Trophoblast cell (in vitro differentiated cells and primary cell): Measurements from ENCODE around the gene ATP8A2.
A peak's percentile ranks its signal among the peaks of the same experiment; 100 is the strongest.

ENCODE experiments used
- DNase-seq, 2 donors: peaks; one replicate each; pipeline ENCODE4 v3.0.0-alpha.2; 2016
- H2AFZ ChIP-seq: 2 replicates; pipeline ENCODE4 v1.6.1; 2013; ENCODE audit warnings: low read length, moderate library complexity, mild to moderate bottlenecking; ENCODE audit not compliant: insufficient read depth, poor library complexity
- H2AK5ac ChIP-seq: 2 replicates; pipeline ENCODE4 v1.6.1; 2013; ENCODE audit warnings: mild to moderate bottlenecking, low read length
- H2BK120ac ChIP-seq: 2 replicates; pipeline ENCODE4 v1.6.1; 2013; ENCODE audit warnings: low read length, mild to moderate bottlenecking, moderate library complexity; ENCODE audit not compliant: insufficient read depth, poor library complexity
- H2BK12ac ChIP-seq: 2 replicates; pipeline ENCODE4 v1.6.1; 2013; ENCODE audit warnings: mild to moderate bottlenecking, low read length, moderate library complexity
- H2BK5ac ChIP-seq: 2 replicates; pipeline ENCODE4 v1.6.1; 2013; ENCODE audit warnings: low read length, low read depth, moderate library complexity, mild to moderate bottlenecking; ENCODE audit not compliant: poor library complexity
- H3K14ac ChIP-seq: 2 replicates; pipeline ENCODE4 v1.6.1; 2013; ENCODE audit warnings: mild to moderate bottlenecking, low read length
- H3K18ac ChIP-seq: 2 replicates; pipeline ENCODE4 v1.6.1; 2013; ENCODE audit warnings: mild to moderate bottlenecking, low read length
- H3K23ac ChIP-seq: 2 replicates; pipeline ENCODE4 v1.6.1; 2013; ENCODE audit warnings: low read length
- H3K27ac ChIP-seq: 2 replicates; pipeline ENCODE4 v1.5.1; 2013; ENCODE audit warnings: low read depth, mild to moderate bottlenecking, inconsistent platforms, low read length, moderate library complexity
- H3K27me3 ChIP-seq: 2 replicates; pipeline ENCODE4 v1.6.1; 2013; ENCODE audit warnings: inconsistent platforms, mild to moderate bottlenecking, low read length, moderate library complexity; ENCODE audit not compliant: insufficient read depth
- H3K36me3 ChIP-seq, 2 experiments: 1 replicate in 1 of 2; 2 replicates in 1 of 2; pipeline ENCODE4 v1.6.1; 2013; ENCODE audit warnings: low read length in 2 of 2, mild to moderate bottlenecking in 2 of 2, moderate library complexity in 1 of 2; ENCODE audit not compliant: insufficient read depth in 2 of 2, control insufficient read depth in 1 of 2
- H3K4ac ChIP-seq: 2 replicates; pipeline ENCODE4 v1.6.1; 2013; ENCODE audit warnings: low read depth, mild to moderate bottlenecking, low read length, moderate library complexity
- H3K4me1 ChIP-seq, 2 experiments: 1 replicate in 1 of 2; 2 replicates in 1 of 2; pipeline ENCODE4 v1.6.1; 2013; ENCODE audit warnings: low read length in 2 of 2, mild to moderate bottlenecking in 2 of 2, moderate library complexity in 1 of 2; ENCODE audit not compliant: insufficient read depth in 2 of 2, control insufficient read depth in 1 of 2
- H3K4me2 ChIP-seq: 2 replicates; pipeline ENCODE4 v1.6.1; 2013; ENCODE audit warnings: inconsistent platforms, mild to moderate bottlenecking, low read length, moderate library complexity
- H3K4me3 ChIP-seq: 2 replicates; pipeline ENCODE4 v1.5.1; 2013; ENCODE audit warnings: mild to moderate bottlenecking, low read depth, low read length, inconsistent platforms
- H3K79me1 ChIP-seq: one replicate; pipeline ENCODE4 v1.6.1; 2013; ENCODE audit warnings: low read length
- H3K79me2 ChIP-seq: 2 replicates; pipeline ENCODE4 v1.6.1; 2013; ENCODE audit warnings: low read length, mild to moderate bottlenecking; ENCODE audit not compliant: control insufficient read depth, insufficient read depth, poor library complexity
- H3K9ac ChIP-seq: 2 replicates; pipeline ENCODE4 v1.6.1; 2013; ENCODE audit warnings: mild to moderate bottlenecking, low read length
- H3K9me3 ChIP-seq: 2 replicates; pipeline ENCODE4 v1.6.1; 2013; ENCODE audit warnings: low read depth, mild to moderate bottlenecking, control low read depth, inconsistent platforms, low read length; ENCODE audit not compliant: insufficient read depth
- H4K12ac ChIP-seq: 2 replicates; pipeline ENCODE4 v1.6.1; 2013; ENCODE audit warnings: low read depth, mild to moderate bottlenecking, low read length, moderate library complexity
- H4K8ac ChIP-seq: 2 replicates; pipeline ENCODE4 v1.6.1; 2013; ENCODE audit warnings: low read depth, mild to moderate bottlenecking, low read length, moderate library complexity
- H4K91ac ChIP-seq: one replicate; pipeline ENCODE4 v1.6.1; 2013; ENCODE audit warnings: low read depth, mild to moderate bottlenecking, low read length, moderate library complexity
- WGBS: extraction: QIAGEN DNeasy Blood & Tissue Kit; methylation state at CpG from one replicate; pipeline ENCODE4 v1.1.7; 2013; ENCODE audit warnings: missing lambda C conversion rate; ENCODE audit not compliant: insufficient read length, insufficient coverage; ENCODE audit errors: extremely low coverage; 5-methylcytosine and 5-hydroxymethylcytosine counted together

The ATP8A2 gene

GRCh38 chr13:25645681-25646080 is 273.9 kb downstream of the ATP8A2 start:
- Histone ChIP-seq H4K91ac (no peak overlapping the region), H2BK120ac (no peak overlapping the region), H3K23ac (no peak overlapping the region), H4K12ac (no peak overlapping the region), H2AK5ac (no peak overlapping the region), H2BK5ac (no peak overlapping the region), H3K4me2 (no peak overlapping the region), H4K8ac (no peak overlapping the region), H3K27me3 (no peaks in the 10 kb centered on the region), H2AFZ (no peak overlapping the region), H3K4ac (no peak overlapping the region), H2BK12ac (no peak overlapping the region), H3K14ac (no peak overlapping the region), H3K79me1 (peaks cover 8% of the 10 kb centered on the region), H3K18ac (no peak overlapping the region), H3K9ac (no peak overlapping the region), H3K4me3 (no peak overlapping the region), H3K79me2 (no peaks in the 10 kb centered on the region), H3K36me3 (peaks cover 0 to 1% of the 10 kb centered on the region in 2 experiments), H3K27ac (no peak overlapping the region), H3K4me1 (peaks cover 8 to 12% of the 10 kb centered on the region in 2 experiments), H3K9me3 (no peaks in the 10 kb centered on the region)
- WGBS, result no CpG with 5 or more reads among the region's 1 CpG
- DNase-seq, result no peak

- no peak overlapping the region for H3K4me3 ChIP-seq
- peak overlapping the region; percentile 32 for H3K4me2 ChIP-seq
- peaks cover 8 to 12% of the 10 kb centered on the region in 2 experiments for H3K4me1 ChIP-seq
- H3K18ac ChIP-seq, result peak overlapping the region; percentile 27
- H3K79me2 ChIP-seq, result no peaks in the 10 kb centered on the region
- peak; percentile 20 to 67 for DNase-seq
- H3K27me3 ChIP-seq, result no peaks in the 10 kb centered on the region
- H3K14ac ChIP-seq, result peak overlapping the region; percentile 30
- H4K12ac ChIP-seq, result no peak overlapping the region
- H3K79me1 ChIP-seq, result peaks cover 8% of the 10 kb centered on the region
- WGBS, result no CpG with 5 or more reads among the region's 1 CpG
- H3K4ac ChIP-seq, result no peak overlapping the region
- peak overlapping the region; percentile 44 for H4K91ac ChIP-seq
- H3K9me3 ChIP-seq, result no peaks in the 10 kb centered on the region
- H4K8ac ChIP-seq, result peak overlapping the region; percentile 43
- peak overlapping the region; percentile 57 for H2BK120ac ChIP-seq
- H3K9ac ChIP-seq, result no peak overlapping the region
- H2AFZ ChIP-seq, result no peak overlapping the region
- H3K23ac ChIP-seq, result no peak overlapping the region
- H3K36me3 ChIP-seq, result peaks cover 0 to 1% of the 10 kb centered on the region in 2 experiments
- H2BK12ac ChIP-seq, result peak overlapping the region; percentile 54
- H3K27ac ChIP-seq, result peak overlapping the region; percentile 88
- H2AK5ac ChIP-seq, result no peak overlapping the region
- H2BK5ac ChIP-seq, result peak overlapping the region; percentile 75
Measured at GRCh38 chr13:25649001-25649633, 277.3 kb downstream of the ATP8A2 start.

GRCh38 chr13:25652764-25653163 is 281.0 kb downstream of the ATP8A2 start:
- H3K36me3 ChIP-seq, result no peaks in the 10 kb centered on the region
- no peaks in the 10 kb centered on the region for H3K9me3 ChIP-seq
- H3K4me3 ChIP-seq, result no peak overlapping the region
- H4K8ac ChIP-seq, result no peak overlapping the region
- no CpG with 5 or more reads among the region's 2 CpGs for WGBS
- no peak overlapping the region for H3K4me2 ChIP-seq
- H3K23ac ChIP-seq, result no peak overlapping the region
- H4K91ac ChIP-seq, result no peak overlapping the region
- no peak overlapping the region for H2AFZ ChIP-seq
- H3K14ac ChIP-seq, result no peak overlapping the region
- H3K79me2 ChIP-seq, result peaks cover 1% of the 10 kb centered on the region
- H3K27me3 ChIP-seq, result no peaks in the 10 kb centered on the region
- H3K4me1 ChIP-seq, result peaks cover 8 to 12% of the 10 kb centered on the region in 2 experiments
- no peak overlapping the region for H2AK5ac ChIP-seq
- H3K79me1 ChIP-seq, result peaks cover 8% of the 10 kb centered on the region
- no peak overlapping the region for H4K12ac ChIP-seq
- no peak for DNase-seq
- H3K18ac ChIP-seq, result no peak overlapping the region
- H2BK12ac ChIP-seq, result no peak overlapping the region
- no peak overlapping the region for H2BK5ac ChIP-seq
- H3K9ac ChIP-seq, result no peak overlapping the region
- H3K27ac ChIP-seq, result peak overlapping the region; percentile 26
- no peak overlapping the region for H3K4ac ChIP-seq
- no peak overlapping the region for H2BK120ac ChIP-seq

- peaks cover 1% of the 10 kb centered on the region for H3K79me2 ChIP-seq
- no peak overlapping the region for H3K9ac ChIP-seq
- H3K14ac ChIP-seq, result no peak overlapping the region
- no CpG with 5 or more reads among the region's 4 CpGs for WGBS
- H2BK12ac ChIP-seq, result peak overlapping the region; percentile 8
- H3K36me3 ChIP-seq, result no peaks in the 10 kb centered on the region
- no peak overlapping the region for H2AFZ ChIP-seq
- H2BK5ac ChIP-seq, result no peak overlapping the region
- H2AK5ac ChIP-seq, result no peak overlapping the region
- no peak overlapping the region for H4K8ac ChIP-seq
- no peak overlapping the region for H2BK120ac ChIP-seq
- peaks cover 6% of the 10 kb centered on the region for H3K79me1 ChIP-seq
- H3K23ac ChIP-seq, result no peak overlapping the region
- no peaks in the 10 kb centered on the region for H3K9me3 ChIP-seq
- H3K18ac ChIP-seq, result no peak overlapping the region
- peak overlapping the region; percentile 12 for H4K91ac ChIP-seq
- no peak overlapping the region for H3K4ac ChIP-seq
- no peak overlapping the region for H3K4me2 ChIP-seq
- no peak overlapping the region for H4K12ac ChIP-seq
- H3K27ac ChIP-seq, result no peak overlapping the region
- no peaks in the 10 kb centered on the region for H3K27me3 ChIP-seq
- no peak overlapping the region for H3K4me3 ChIP-seq
- no peak for DNase-seq
- peaks cover 9 to 10% of the 10 kb centered on the region in 2 experiments for H3K4me1 ChIP-seq
Measured at GRCh38 chr13:25654322-25654721, 282.5 kb downstream of the ATP8A2 start.
